Mucosa of descending colon (tissue), 3 donors: ENCODE results near the gene TTC7B. TPM values are rescaled to one million over a fixed set of nuclear protein-coding genes. Genes with fewer than 3 reads are reported as not detected.

Experiments
- ATAC-seq: fragments of 200-7000 bp; cut with Tn5 transposase; one replicate; pipeline ENCODE4 v1.9.1; 2020; ENCODE audit warnings: mild to moderate bottlenecking, moderate library complexity
- DNase-seq, 3 donors: peaks; one replicate each; pipeline ENCODE4 v3.0.0-alpha.2; 2020
- H3K36me3 ChIP-seq: fragments of 200-600 bp; one replicate; pipeline ENCODE4 v1.8.0; 2021; ENCODE audit warnings: low read depth, mild to moderate bottlenecking
- H3K4me1 ChIP-seq: fragments of 200-600 bp; one replicate; pipeline ENCODE4 v1.8.0; 2021; ENCODE audit warnings: low read depth, mild to moderate bottlenecking
- H3K4me3 ChIP-seq: fragments of 200-600 bp; one replicate; pipeline ENCODE4 v1.8.0; 2021; ENCODE audit warnings: mild to moderate bottlenecking
- H3K9me3 ChIP-seq: fragments of 200-600 bp; one replicate; pipeline ENCODE4 v1.8.0; 2021; ENCODE audit warnings: mild to moderate bottlenecking
- CTCF ChIP-seq: fragments of 200-600 bp; IDR thresholded peaks from one replicate; pipeline ENCODE4 v1.8.0; 2022; ENCODE audit warnings: antibody characterized with exemption, mild to moderate bottlenecking
- intact Hi-C, 2 donors: fragments of 100-400 bp; cut with DNase I in 1 of 2; cut with micrococcal nuclease in 1 of 2; formaldehyde crosslinking; loops; one replicate each; pipeline versions ENCODE4 v1.11.0 to v1.11.1; 2022; cut with DNase I, micrococcal nuclease
- total RNA-seq, 3 donors: library from RNA; stranded (reverse); fragmentation: NEBNext Ultra II Directional in 2 of 3; extraction: Animal tissue kit (Norgen Biotek cat#: 25700) in 2 of 3; gene quantifications; one replicate each; pipeline versions ENCODE4 v1.2.1 to v1.2.4, GENCODE V29; 2021 to 2023
- donor health status: DM: no; HTN: no; CAD: no; lungs with moderate emphysema.
- donor health status: DM: no; HTN: no; CAD: no.
- donor health status: DM: no; HTN: yes; CAD: no.

Gene TTC7B
- total RNA-seq, 3 donors from 2014 or later = 6.0 to 72.8 (median 10.0) TPM

GRCh38 chr14:90837355-90837754 is 21.1 kb upstream of the TTC7B start:
- no peaks in the 10 kb centered on the region for H3K4me1 ChIP-seq
- no peaks in the 10 kb centered on the region for H3K36me3 ChIP-seq
- TF ChIP-seq CTCF = no peak
- no peak for DNase-seq
- H3K4me3 ChIP-seq = no peak overlapping the region
- H3K9me3 ChIP-seq = no peaks in the 10 kb centered on the region
- intact Hi-C loops = no loop called here
- no peak for ATAC-seq

- intact Hi-C loops = no loop called here
- Histone ChIP-seq H3K4me3 (no peak overlapping the region), H3K9me3 (no peaks in the 10 kb centered on the region), H3K36me3 (no peaks in the 10 kb centered on the region), H3K4me1 (no peaks in the 10 kb centered on the region)
- ATAC-seq = no peak
- DNase-seq = no peak
- no peak for TF ChIP-seq CTCF
Observed at GRCh38 chr14:90836692-90837063, 20.4 kb upstream of the TTC7B start.

GRCh38 chr14:90831821-90832220 is 15.6 kb upstream of the TTC7B start:
- H3K9me3 ChIP-seq = no peaks in the 10 kb centered on the region
- ATAC-seq = no peak
- DNase-seq = no peak
- no peaks in the 10 kb centered on the region for H3K36me3 ChIP-seq
- H3K4me3 ChIP-seq = no peak overlapping the region
- TF ChIP-seq CTCF = no peak
- H3K4me1 ChIP-seq = peaks cover 13% of the 10 kb centered on the region
- intact Hi-C loops = no loop called here

GRCh38 chr14:90830931-90831701 is 14.9 kb upstream of the TTC7B start:
- ATAC-seq (no peak), DNase-seq (no peak)
- intact Hi-C loops = no loop called here
- peaks cover 13% of the 10 kb centered on the region for H3K4me1 ChIP-seq
- no peaks in the 10 kb centered on the region for H3K36me3 ChIP-seq
- no peak for TF ChIP-seq CTCF
- H3K9me3 ChIP-seq = no peaks in the 10 kb centered on the region
- no peak overlapping the region for H3K4me3 ChIP-seq

- H3K36me3 ChIP-seq = no peaks in the 10 kb centered on the region
- intact Hi-C loops = no loop called here
Observed at GRCh38 chr14:90829677-90830076, 13.4 kb upstream of the TTC7B start.

More at GRCh38 chr14:90829677-90830076, 13.4 kb upstream of the TTC7B start:
- H3K4me1 ChIP-seq = peaks cover 13% of the 10 kb centered on the region
- no peak for DNase-seq
- ATAC-seq = no peak
- no peaks in the 10 kb centered on the region for H3K9me3 ChIP-seq
- no peak overlapping the region for H3K4me3 ChIP-seq
- no peak for TF ChIP-seq CTCF
